A673 (cell line): ENCODE data around the gene DLL1. TPM values are rescaled to one million over a fixed set of nuclear protein-coding genes. Genes with fewer than 3 reads are reported as not detected.

Source experiments
- BruUV-seq: library from RNA; stranded (reverse); fragments of 400-500 nt; replicated peaks from 2 replicates; lab custom pipeline; 2021; lab: Mats Ljungman, UMichigan
- CTCF ChIA-PET: fragments of 300-600 bp; sonication (Branson Sonifier 250); formaldehyde crosslinking; loops from one replicate; lab custom pipeline; 2022; ENCODE audit warnings: antibody characterized with exemption; lab: Charles Lee
- POLR2A ChIA-PET: fragments of 300-600 bp; sonication (Branson Sonifier 250); formaldehyde crosslinking; loops from one replicate; lab custom pipeline; 2022; ENCODE audit warnings: antibody characterized with exemption; ENCODE audit not compliant: low non-redundant PET; lab: Charles Lee
- DNase-seq: peaks from one replicate; pipeline ENCODE4 v3.0.0-alpha.2; 2015; ENCODE audit warnings: low spot score
- H3K27ac ChIP-seq: fragments of 200-600 bp; sonication (generic); 2 replicates; pipeline ENCODE4 v1.5.1; 2016; ENCODE audit warnings: mixed run types, low read depth, mild to moderate bottlenecking, mixed read lengths, antibody characterized with exemption, low read length; ENCODE audit not compliant: poor library complexity, severe bottlenecking
- H3K27me3 ChIP-seq: fragments of 200-600 bp; sonication (generic); replicated peaks from 2 replicates; pipeline ENCODE4 v1.6.1; 2017; ENCODE audit warnings: mixed run types, low read depth, mild to moderate bottlenecking, mixed read lengths, antibody characterized with exemption, low read length; ENCODE audit not compliant: insufficient read depth, poor library complexity
- H3K36me3 ChIP-seq: fragments of 200-600 bp; sonication (generic); 2 replicates; pipeline ENCODE4 v1.6.1; 2016; ENCODE audit warnings: mixed run types, mild to moderate bottlenecking, mixed read lengths, antibody characterized with exemption, low read length; ENCODE audit not compliant: insufficient read depth, poor library complexity, severe bottlenecking
- H3K4me1 ChIP-seq: fragments of 200-600 bp; sonication (generic); 2 replicates; pipeline ENCODE4 v1.6.1; 2017; ENCODE audit warnings: mixed run types, mild to moderate bottlenecking, mixed read lengths, antibody characterized with exemption, low read length; ENCODE audit not compliant: insufficient read depth, poor library complexity, severe bottlenecking
- H3K4me3 ChIP-seq: fragments of 200-600 bp; sonication (generic); 2 replicates; pipeline ENCODE4 v1.5.1; 2016; ENCODE audit warnings: low read depth, mixed run types, mild to moderate bottlenecking, mixed read lengths, low read length; ENCODE audit not compliant: poor library complexity, severe bottlenecking
- H3K9me3 ChIP-seq: fragments of 200-600 bp; sonication (generic); 2 replicates; pipeline ENCODE4 v1.6.1; 2016; ENCODE audit warnings: mixed run types, low read depth, mild to moderate bottlenecking, mixed read lengths, antibody characterized with exemption, low read length; ENCODE audit not compliant: poor library complexity, severe bottlenecking
- EZH2 ChIP-seq: fragments of 200-600 bp; sonication (generic); IDR thresholded peaks from 2 replicates; pipeline ENCODE4 v1.6.1; 2017; ENCODE audit warnings: borderline replicate concordance, low read depth, mild to moderate bottlenecking, mixed read lengths, antibody characterized with exemption, low read length; ENCODE audit not compliant: poor library complexity, severe bottlenecking
- intact Hi-C: fragments of 100-400 bp; cut with micrococcal nuclease; formaldehyde crosslinking; loops from one replicate; pipeline ENCODE4 v1.10.0; 2022; ENCODE audit not compliant: unreplicated experiment
- total RNA-seq: library from RNA; stranded (reverse); gene quantifications from 2 replicates; pipeline ENCODE4 v1.2.3, GENCODE V29; 2021
- TF ChIP-seq, protein P1 (sequence below): fragments of 300-800, 200-600 bp; sonication (generic); conservative IDR thresholded peaks from 2 replicates; pipeline ENCODE4 v1.5.1; 2017; ENCODE audit warnings: low read depth, mild to moderate bottlenecking, antibody characterized with exemption, low read length, moderate library complexity, mixed read lengths

Gene DLL1
- total RNA-seq, 1 experiment from 2014 or later, result 1.2 TPM

DNA sequence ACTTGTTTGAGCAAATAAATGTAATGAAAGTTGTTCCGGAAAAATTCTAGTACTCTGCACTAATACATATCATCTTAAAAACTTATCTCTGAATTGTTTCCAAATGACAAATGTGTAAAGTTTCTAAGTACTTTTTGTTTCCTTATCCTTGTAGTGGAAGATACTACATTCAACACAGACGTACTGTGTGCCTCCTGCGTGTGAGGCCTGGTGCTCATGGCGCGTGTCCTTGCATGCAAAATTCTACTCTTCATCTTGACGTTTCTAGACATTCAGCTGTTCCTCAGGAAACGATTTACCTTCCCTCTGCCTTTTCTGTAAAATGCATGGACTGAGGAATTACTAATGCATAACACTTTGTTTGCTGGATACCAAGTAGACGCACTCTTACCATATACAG, 11.5 kb downstream of the DLL1 start:
- Histone ChIP-seq H3K27me3 (no peaks in the 10 kb centered on the region), H3K4me3 (no peak overlapping the region), H3K4me1 (peaks cover 10% of the 10 kb centered on the region), H3K36me3 (no peaks in the 10 kb centered on the region), H3K27ac (no peak overlapping the region), H3K9me3 (no peaks in the 10 kb centered on the region)
- ChIA-PET CTCF (no interaction called here), POLR2A (no interaction called here)
- TF ChIP-seq, protein P1, sequence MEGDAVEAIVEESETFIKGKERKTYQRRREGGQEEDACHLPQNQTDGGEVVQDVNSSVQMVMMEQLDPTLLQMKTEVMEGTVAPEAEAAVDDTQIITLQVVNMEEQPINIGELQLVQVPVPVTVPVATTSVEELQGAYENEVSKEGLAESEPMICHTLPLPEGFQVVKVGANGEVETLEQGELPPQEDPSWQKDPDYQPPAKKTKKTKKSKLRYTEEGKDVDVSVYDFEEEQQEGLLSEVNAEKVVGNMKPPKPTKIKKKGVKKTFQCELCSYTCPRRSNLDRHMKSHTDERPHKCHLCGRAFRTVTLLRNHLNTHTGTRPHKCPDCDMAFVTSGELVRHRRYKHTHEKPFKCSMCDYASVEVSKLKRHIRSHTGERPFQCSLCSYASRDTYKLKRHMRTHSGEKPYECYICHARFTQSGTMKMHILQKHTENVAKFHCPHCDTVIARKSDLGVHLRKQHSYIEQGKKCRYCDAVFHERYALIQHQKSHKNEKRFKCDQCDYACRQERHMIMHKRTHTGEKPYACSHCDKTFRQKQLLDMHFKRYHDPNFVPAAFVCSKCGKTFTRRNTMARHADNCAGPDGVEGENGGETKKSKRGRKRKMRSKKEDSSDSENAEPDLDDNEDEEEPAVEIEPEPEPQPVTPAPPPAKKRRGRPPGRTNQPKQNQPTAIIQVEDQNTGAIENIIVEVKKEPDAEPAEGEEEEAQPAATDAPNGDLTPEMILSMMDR, result no peak
- TF ChIP-seq EZH2, result no peak
- no peak for DNase-seq
- intact Hi-C loops, result no loop called here
- BruUV-seq, result no TSS peak

DNA sequence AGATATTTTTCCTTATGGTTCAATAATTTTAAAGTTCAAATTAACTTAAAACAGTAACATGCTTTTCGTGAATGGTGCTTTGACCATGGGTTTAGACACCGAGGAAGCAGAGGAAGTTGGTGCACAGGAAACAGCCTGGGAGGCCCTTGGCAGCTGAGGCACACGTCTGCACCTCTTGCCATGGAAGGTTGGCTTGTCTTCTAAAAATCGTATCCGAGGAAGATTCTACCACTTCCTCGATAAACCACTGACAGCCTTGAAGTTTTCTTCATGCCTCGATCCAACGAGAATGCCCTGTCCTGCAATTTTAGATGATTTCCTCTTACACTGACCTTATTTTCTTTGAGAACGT, 12.2 kb downstream of the DLL1 start:
- ChIA-PET CTCF (no interaction called here), POLR2A (no interaction called here)
- H3K27me3 ChIP-seq, result no peaks in the 10 kb centered on the region
- TF ChIP-seq, protein P1, result no peak
- no peak for TF ChIP-seq EZH2
- no peak overlapping the region for H3K4me3 ChIP-seq
- DNase-seq, result no peak
- no peak overlapping the region for H3K27ac ChIP-seq
- H3K4me1 ChIP-seq, result peaks cover 10% of the 10 kb centered on the region
- no peaks in the 10 kb centered on the region for H3K36me3 ChIP-seq
- intact Hi-C loops, result no loop called here
- no peaks in the 10 kb centered on the region for H3K9me3 ChIP-seq
- BruUV-seq, result no TSS peak

DNA sequence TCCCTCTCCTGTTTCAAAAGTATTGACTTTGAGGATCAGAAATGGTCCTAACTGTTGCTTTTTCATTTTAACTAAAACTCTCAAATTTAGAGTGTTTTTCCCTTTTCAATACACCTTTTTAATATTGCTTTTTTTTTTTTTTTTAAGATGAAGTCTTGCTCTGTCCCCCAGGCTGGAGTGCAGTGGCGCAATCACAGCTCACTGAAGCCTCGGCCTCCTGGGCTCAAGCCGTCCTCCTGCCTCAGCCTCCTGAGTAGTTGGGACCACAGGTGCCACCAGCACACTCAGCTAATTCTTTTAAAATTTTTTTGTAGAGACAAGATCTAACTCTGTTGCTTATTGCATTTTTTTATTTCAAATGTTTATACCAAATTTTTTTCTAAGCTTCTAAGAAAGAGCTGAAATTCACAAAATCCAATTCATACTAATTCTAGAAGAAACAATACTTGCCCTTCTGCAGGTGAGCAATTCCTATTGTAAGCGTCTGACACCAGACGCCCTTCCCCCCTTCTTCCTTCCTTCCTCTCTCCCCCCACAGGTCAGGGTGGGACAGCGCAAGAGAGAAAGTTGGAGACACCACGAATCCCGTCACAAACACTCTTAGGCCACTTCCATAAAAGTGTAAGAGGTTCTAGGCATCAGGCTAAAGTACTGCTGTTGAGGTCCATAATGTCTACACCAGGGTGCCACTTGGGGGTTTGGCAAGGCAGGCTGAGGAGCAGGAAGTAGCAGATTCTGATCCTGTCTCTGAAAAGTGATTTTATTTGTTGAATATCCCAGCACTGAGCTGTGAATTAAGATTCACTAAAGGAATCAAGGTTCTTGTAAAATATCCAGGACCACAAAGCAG, 12.8 kb downstream of the DLL1 start:
- Histone ChIP-seq H3K27ac (no peak overlapping the region), H3K4me3 (no peak overlapping the region), H3K4me1 (peaks cover 10% of the 10 kb centered on the region), H3K9me3 (no peaks in the 10 kb centered on the region), H3K36me3 (no peaks in the 10 kb centered on the region), H3K27me3 (no peaks in the 10 kb centered on the region)
- ChIA-PET CTCF (no interaction called here), POLR2A (no interaction called here)
- no TSS peak for BruUV-seq
- DNase-seq, result no peak
- intact Hi-C loops, result no loop called here
- TF ChIP-seq EZH2, result no peak
- TF ChIP-seq, protein P1, result no peak
